A673 (cell line): ENCODE results near the gene TAS1R1.

Experiments used
- EZH2 ChIP-seq: fragments of 200-600 bp; sonication (generic); IDR thresholded peaks from 2 replicates; pipeline ENCODE4 v1.6.1; 2017; ENCODE audit warnings: borderline replicate concordance, low read depth, mild to moderate bottlenecking, mixed read lengths, antibody characterized with exemption, low read length; ENCODE audit not compliant: poor library complexity, severe bottlenecking
- TF ChIP-seq, protein P1 (sequence below): fragments of 300-800, 200-600 bp; sonication (generic); conservative IDR thresholded peaks from 2 replicates; pipeline ENCODE4 v1.5.1; 2017; ENCODE audit warnings: low read depth, mild to moderate bottlenecking, antibody characterized with exemption, low read length, moderate library complexity, mixed read lengths

DNA sequence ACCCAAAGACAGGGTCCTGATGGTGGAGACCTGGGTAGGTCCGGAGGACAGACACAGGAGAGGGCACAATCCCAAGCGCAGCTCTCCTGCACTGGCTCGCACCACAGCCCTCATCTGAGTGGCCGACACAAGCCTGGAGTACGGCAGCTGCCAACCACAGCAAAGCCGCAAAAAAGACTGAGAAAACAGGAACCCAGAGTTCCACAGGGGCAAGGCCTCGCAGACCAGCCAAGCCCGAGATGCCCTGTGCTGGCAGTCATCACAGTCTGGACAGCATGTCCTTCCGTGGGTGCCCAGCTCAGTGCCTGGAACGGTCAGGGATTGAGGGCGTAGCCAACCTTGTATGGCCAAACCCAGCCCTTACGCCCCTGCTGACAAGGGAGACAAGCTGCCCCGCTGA, 36.1 kb downstream of the TAS1R1 start:
- TF ChIP-seq, protein P1, sequence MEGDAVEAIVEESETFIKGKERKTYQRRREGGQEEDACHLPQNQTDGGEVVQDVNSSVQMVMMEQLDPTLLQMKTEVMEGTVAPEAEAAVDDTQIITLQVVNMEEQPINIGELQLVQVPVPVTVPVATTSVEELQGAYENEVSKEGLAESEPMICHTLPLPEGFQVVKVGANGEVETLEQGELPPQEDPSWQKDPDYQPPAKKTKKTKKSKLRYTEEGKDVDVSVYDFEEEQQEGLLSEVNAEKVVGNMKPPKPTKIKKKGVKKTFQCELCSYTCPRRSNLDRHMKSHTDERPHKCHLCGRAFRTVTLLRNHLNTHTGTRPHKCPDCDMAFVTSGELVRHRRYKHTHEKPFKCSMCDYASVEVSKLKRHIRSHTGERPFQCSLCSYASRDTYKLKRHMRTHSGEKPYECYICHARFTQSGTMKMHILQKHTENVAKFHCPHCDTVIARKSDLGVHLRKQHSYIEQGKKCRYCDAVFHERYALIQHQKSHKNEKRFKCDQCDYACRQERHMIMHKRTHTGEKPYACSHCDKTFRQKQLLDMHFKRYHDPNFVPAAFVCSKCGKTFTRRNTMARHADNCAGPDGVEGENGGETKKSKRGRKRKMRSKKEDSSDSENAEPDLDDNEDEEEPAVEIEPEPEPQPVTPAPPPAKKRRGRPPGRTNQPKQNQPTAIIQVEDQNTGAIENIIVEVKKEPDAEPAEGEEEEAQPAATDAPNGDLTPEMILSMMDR: no peak
- TF ChIP-seq EZH2: no peak
